Neuronal stem cell (in vitro differentiated cells): ENCODE results near the gene ISLR2.

Experiments used
- DNase-seq: peaks from one replicate; pipeline ENCODE4 v3.0.0-alpha.2; 2013; ENCODE audit warnings: low spot score
- H2AFZ ChIP-seq: one replicate; pipeline ENCODE4 v1.6.1; 2013; ENCODE audit warnings: mild to moderate bottlenecking, low read length, inconsistent platforms
- H2AK5ac ChIP-seq: 2 replicates; pipeline ENCODE4 v1.6.1; 2013; ENCODE audit warnings: low read depth, mild to moderate bottlenecking, inconsistent platforms, low read length, moderate library complexity, mixed read lengths
- H2BK120ac ChIP-seq: 2 replicates; pipeline ENCODE4 v1.6.1; 2013; ENCODE audit warnings: low read depth, mild to moderate bottlenecking, inconsistent platforms, low read length, moderate library complexity, mixed read lengths
- H2BK12ac ChIP-seq: one replicate; pipeline ENCODE4 v1.6.1; 2013; ENCODE audit warnings: low read length, inconsistent platforms
- H2BK15ac ChIP-seq: 2 replicates; pipeline ENCODE4 v1.6.1; 2013; ENCODE audit warnings: mild to moderate bottlenecking, low read length, inconsistent platforms, mixed read lengths
- H2BK5ac ChIP-seq: one replicate; pipeline ENCODE4 v1.6.1; 2013; ENCODE audit warnings: inconsistent platforms, mild to moderate bottlenecking, low read length, moderate library complexity
- H3K14ac ChIP-seq: one replicate; pipeline ENCODE4 v1.6.1; 2013; ENCODE audit warnings: low read length, inconsistent platforms
- H3K18ac ChIP-seq: 2 replicates; pipeline ENCODE4 v1.6.1; 2013; ENCODE audit warnings: low read length, inconsistent platforms
- H3K23ac ChIP-seq: 2 replicates; pipeline ENCODE4 v1.6.1; 2013; ENCODE audit warnings: low read depth, mild to moderate bottlenecking, mixed read lengths, low read length, inconsistent platforms; ENCODE audit not compliant: poor library complexity
- H3K27ac ChIP-seq: replicated peaks from 3 replicates; pipeline ENCODE4 v1.5.1; 2013; ENCODE audit warnings: low read length, inconsistent platforms
- H3K27me3 ChIP-seq, 3 experiments: 2 replicates each; pipeline ENCODE4 v1.6.1; 2013; ENCODE audit warnings: low read length in 3 of 3, mild to moderate bottlenecking in 2 of 3, inconsistent platforms in 1 of 3, low read depth in 1 of 3, mixed read lengths in 1 of 3, moderate library complexity in 1 of 3; ENCODE audit not compliant: control insufficient read depth in 3 of 3, insufficient read depth in 3 of 3
- H3K36me3 ChIP-seq, 2 donors: replicated peaks in 1 of 2; 2 replicates each; pipeline ENCODE4 v1.6.1; 2013; ENCODE audit warnings: low read length in 2 of 2; ENCODE audit not compliant: control insufficient read depth in 2 of 2, insufficient read depth in 2 of 2
- H3K4ac ChIP-seq: 2 replicates; pipeline ENCODE4 v1.6.1; 2013; ENCODE audit warnings: inconsistent platforms, mild to moderate bottlenecking, low read length, moderate library complexity
- H3K4me1 ChIP-seq, 2 donors: 1 replicate in 1 of 2; 2 replicates in 1 of 2; pipeline ENCODE4 v1.6.1; 2013; ENCODE audit warnings: low read length in 2 of 2, low read depth in 1 of 2; ENCODE audit not compliant: control insufficient read depth in 2 of 2, insufficient read depth in 1 of 2
- H3K4me2 ChIP-seq: one replicate; pipeline ENCODE4 v1.6.1; 2013; ENCODE audit warnings: mild to moderate bottlenecking, low read length, inconsistent platforms; ENCODE audit not compliant: insufficient read depth, poor library complexity, severe bottlenecking
- H3K4me3 ChIP-seq, 2 donors: 2 replicates each; pipeline ENCODE4 v1.5.1; 2013; ENCODE audit warnings: low read length in 2 of 2, mild to moderate bottlenecking in 2 of 2, inconsistent platforms in 1 of 2, moderate library complexity in 1 of 2
- H3K79me1 ChIP-seq: one replicate; pipeline ENCODE4 v1.6.1; 2013; ENCODE audit warnings: low read depth, mild to moderate bottlenecking, inconsistent platforms, low read length, moderate library complexity
- H3K9ac ChIP-seq: one replicate; pipeline ENCODE4 v1.6.1; 2013; ENCODE audit warnings: mild to moderate bottlenecking, low read depth, low read length, inconsistent platforms; ENCODE audit not compliant: poor library complexity
- H3K9me3 ChIP-seq, 2 donors: replicated peaks in 1 of 2; 2 replicates each; pipeline versions ENCODE3 to v1.6.1; 2013; ENCODE audit warnings: low read length in 2 of 2, mild to moderate bottlenecking in 2 of 2, inconsistent platforms in 1 of 2, low read depth in 1 of 2, mixed read lengths in 1 of 2, moderate library complexity in 1 of 2; ENCODE audit not compliant: control insufficient read depth in 2 of 2, insufficient read depth in 1 of 2
- H4K8ac ChIP-seq: one replicate; pipeline ENCODE4 v1.6.1; 2013; ENCODE audit warnings: low read depth, mild to moderate bottlenecking, inconsistent platforms, low read length, moderate library complexity
- H4K91ac ChIP-seq: one replicate; pipeline ENCODE4 v1.6.1; 2013; ENCODE audit warnings: low read length, low read depth, mild to moderate bottlenecking, inconsistent platforms; ENCODE audit not compliant: poor library complexity
- WGBS, 2 donors: extraction: QIAGEN DNeasy Blood & Tissue Kit; methylation state at CpG; one replicate each; pipeline ENCODE4 v1.1.7; 2013; ENCODE audit warnings: missing lambda C conversion rate in 2 of 2, mixed read lengths in 1 of 2; ENCODE audit not compliant: insufficient read length in 2 of 2, insufficient replicate concordance in 1 of 2; ENCODE audit errors: extremely low coverage in 2 of 2; 5-methylcytosine and 5-hydroxymethylcytosine counted together

The ISLR2 gene

DNA sequence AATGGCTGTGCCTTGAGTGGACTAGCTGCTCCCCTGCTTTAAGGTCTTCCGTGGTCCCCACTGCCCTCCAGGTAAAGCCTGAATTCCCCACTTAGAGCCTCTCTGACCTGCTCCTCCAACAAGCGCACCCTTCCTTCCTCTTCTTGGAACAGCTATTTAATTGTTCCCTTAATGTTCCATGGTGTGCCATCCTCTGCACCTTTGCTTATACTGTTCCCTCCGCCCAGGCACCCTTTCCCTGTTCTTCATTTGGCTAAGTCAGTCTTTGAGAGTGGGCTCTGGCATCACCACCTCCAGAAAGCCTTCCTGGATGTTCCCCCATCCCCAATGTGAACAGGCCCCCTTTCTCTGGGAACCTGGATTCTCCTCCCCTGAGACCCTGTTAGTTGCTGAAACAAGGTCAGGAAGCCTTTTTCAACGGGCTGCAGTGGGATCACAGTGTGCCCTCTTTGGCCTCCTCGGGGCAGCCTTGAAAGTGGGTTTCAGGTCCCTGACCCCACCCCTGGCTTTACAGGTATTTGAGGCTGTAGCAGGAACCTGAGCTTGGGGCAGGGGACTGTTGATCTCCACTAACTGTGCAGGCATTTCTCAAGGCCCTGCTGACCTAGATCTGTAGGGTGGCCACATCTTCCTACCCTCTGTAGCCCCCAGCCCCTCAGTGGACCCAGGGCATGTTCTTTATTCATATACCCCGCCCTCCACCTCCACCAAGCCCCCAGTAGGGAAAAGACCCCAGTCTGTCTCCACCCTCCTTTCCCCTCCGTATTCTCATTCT, 48.1 kb downstream of the ISLR2 start:
- Histone ChIP-seq H3K9ac (no peak overlapping the region), H4K91ac (no peak overlapping the region), H2BK120ac (peak overlapping the region; percentile 39), H3K9me3 (no peaks in the 10 kb centered on the region), H3K4me1 (peaks cover 15 to 28% of the 10 kb centered on the region in 2 donors), H2BK12ac (no peak overlapping the region), H3K4ac (no peak overlapping the region), H3K27me3 (no peaks in the 10 kb centered on the region), H3K18ac (no peak overlapping the region), H2BK5ac (no peak overlapping the region), H3K23ac (no peak overlapping the region), H2AFZ (no peak overlapping the region), H3K79me1 (no peaks in the 10 kb centered on the region), H4K8ac (no peak overlapping the region), H3K4me2 (no peak overlapping the region), H2AK5ac (peak overlapping the region; percentile 38), H3K14ac (no peak overlapping the region), H3K27ac (no peak overlapping the region), H3K36me3 (peaks cover 0 to 45% of the 10 kb centered on the region in 2 donors), H3K4me3 (no peak overlapping the region), H2BK15ac (peak overlapping the region; percentile 25)
- no CpG with 5 or more reads among the region's 7 CpGs for WGBS, 2 donors
- no peak for DNase-seq

GRCh38 chr15:74179101-74179841, 48.9 kb downstream of the ISLR2 start:
- H3K36me3 ChIP-seq, result peaks cover 0 to 47% of the 10 kb centered on the region in 2 donors
- H2BK15ac ChIP-seq, result peak overlapping the region; percentile 25
- H3K4me2 ChIP-seq, result no peak overlapping the region
- no peak overlapping the region for H2BK120ac ChIP-seq
- H2AK5ac ChIP-seq, result peak overlapping the region; percentile 82
- H4K91ac ChIP-seq, result no peak overlapping the region
- no CpG with 5 or more reads among the region's 13 CpGs for WGBS, 2 donors
- peak overlapping the region; percentile 98 for H2BK12ac ChIP-seq
- peak overlapping the region; percentile 89 for H3K23ac ChIP-seq
- H3K4me3 ChIP-seq, result peak overlapping the region in 1 of 2 donors; percentile 14
- H2BK5ac ChIP-seq, result peak overlapping the region; percentile 31
- no peaks in the 10 kb centered on the region for H3K9me3 ChIP-seq
- no peak overlapping the region for H4K8ac ChIP-seq
- no peak overlapping the region for H3K27ac ChIP-seq
- peaks cover 9 to 22% of the 10 kb centered on the region in 2 donors for H3K4me1 ChIP-seq
- no peaks in the 10 kb centered on the region for H3K27me3 ChIP-seq
- no peak overlapping the region for H3K9ac ChIP-seq
- no peak overlapping the region for H2AFZ ChIP-seq
- H3K79me1 ChIP-seq, result no peaks in the 10 kb centered on the region
- H3K18ac ChIP-seq, result peak overlapping the region; percentile 32
- H3K14ac ChIP-seq, result no peak overlapping the region
- H3K4ac ChIP-seq, result no peak overlapping the region
- DNase-seq, result no peak

- Histone ChIP-seq H3K9me3 (no peaks in the 10 kb centered on the region), H2AK5ac (peak overlapping the region; percentile 82), H3K23ac (peak overlapping the region; percentile 63), H3K79me1 (no peaks in the 10 kb centered on the region), H3K9ac (peak overlapping the region; percentile 79), H3K27me3 (no peaks in the 10 kb centered on the region), H2BK12ac (peak overlapping the region; percentile 98), H3K4me3 (no peak overlapping the region), H3K4me2 (no peak overlapping the region), H2BK15ac (peak overlapping the region; percentile 30), H4K8ac (no peak overlapping the region), H4K91ac (no peak overlapping the region), H2BK5ac (peak overlapping the region; percentile 31), H3K18ac (peak overlapping the region; percentile 18), H2BK120ac (no peak overlapping the region), H3K4me1 (peaks cover 9 to 22% of the 10 kb centered on the region in 2 donors), H3K36me3 (peaks cover 0 to 47% of the 10 kb centered on the region in 2 donors), H3K14ac (peak overlapping the region; percentile 73), H3K27ac (no peak overlapping the region), H3K4ac (peak overlapping the region; percentile 42), H2AFZ (no peak overlapping the region)
- no peak for DNase-seq
- no CpG with 5 or more reads among the region's 17 CpGs for WGBS, 2 donors
Observed at GRCh38 chr15:74179983-74180880, 49.8 kb downstream of the ISLR2 start.
